Islet of Langerhans (tissue), 1 donor: Measurements from ENCODE around the gene TCEAL9.
"Not testable (repeated sequence)": the region's sequence is repeated elsewhere in the genome, so short reads cannot be mapped to it uniquely, and the experiment has no call there.

Experiments used
- FAIRE-seq: peaks from one replicate; lab custom pipeline; 2011; peaks lifted over from hg19 to GRCh38; lab: Jason Lieb, UNC

TCEAL9 gene, protein sequence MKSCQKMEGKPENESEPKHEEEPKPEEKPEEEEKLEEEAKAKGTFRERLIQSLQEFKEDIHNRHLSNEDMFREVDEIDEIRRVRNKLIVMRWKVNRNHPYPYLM

DNA sequence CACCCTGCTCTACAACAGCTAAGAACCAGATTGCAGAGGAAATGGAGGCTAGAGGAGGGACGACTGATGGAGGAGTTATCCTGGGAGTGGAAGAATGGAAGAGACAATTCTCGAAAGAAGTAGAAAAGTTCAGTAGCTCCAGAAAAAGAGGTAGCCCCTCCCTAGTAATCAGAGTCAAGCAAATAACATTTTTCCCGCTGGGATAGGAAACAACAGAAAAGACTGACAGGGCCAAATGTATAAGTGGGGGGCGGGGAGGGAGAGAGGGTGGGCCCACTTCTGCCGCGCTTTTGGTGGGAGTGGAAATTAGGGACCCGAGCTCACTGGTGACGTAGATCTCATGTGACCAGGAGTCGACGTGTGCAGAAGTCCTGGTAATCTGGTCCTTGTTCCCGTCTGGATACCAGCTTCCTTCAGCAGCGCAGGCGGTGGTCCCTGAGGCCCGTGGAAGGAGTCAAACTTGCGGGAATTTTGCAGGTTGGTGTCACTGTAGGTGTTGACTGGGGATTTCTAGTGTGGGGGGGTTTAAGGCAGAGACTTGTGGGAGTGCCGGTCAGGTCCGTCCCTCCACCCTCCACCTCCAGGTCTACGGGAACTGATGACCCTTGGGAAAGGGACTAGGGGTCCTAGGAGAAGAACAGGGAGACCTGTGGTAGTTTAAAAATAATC is at the start of gene TCEAL9:
TSS of gene TCEAL9 (plus strand) at position 377 of the 669 bp plus-strand sequence. CDS start 1,179 bp downstream, outside the sequence.
- FAIRE-seq: peak; percentile 30

DNA sequence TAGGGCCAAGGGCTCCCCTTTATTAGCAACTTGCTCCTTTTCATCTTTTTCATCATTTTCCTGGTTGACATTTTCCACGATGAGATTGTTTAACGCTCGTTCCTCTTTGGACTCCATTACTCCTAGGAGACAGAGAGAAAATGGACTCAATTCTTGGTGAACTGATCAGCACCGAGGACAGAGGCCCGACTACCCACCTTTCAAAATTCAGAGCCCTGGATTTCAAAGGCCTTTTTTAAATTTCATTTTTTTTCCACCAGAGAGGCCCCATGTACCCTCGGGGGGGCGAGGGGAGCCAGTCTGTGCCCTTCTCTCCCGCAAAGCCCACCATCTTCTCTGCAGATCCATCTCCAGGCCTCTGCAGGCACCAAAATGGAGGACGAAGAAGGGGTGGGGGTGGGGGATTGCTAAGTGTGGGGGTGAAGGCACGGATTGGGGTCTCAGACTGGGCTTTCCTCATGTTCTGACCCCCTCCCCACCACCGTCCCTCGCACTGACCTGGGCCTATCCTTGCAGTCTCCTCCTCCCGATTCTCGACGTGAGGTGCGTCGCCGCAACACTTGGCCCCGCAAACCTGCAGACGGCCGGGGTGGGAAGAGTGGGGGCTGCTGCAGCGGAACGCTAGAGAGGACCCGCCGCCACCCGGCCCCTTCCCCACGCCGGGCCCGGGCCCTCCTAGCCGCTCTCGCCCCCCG is 46.3 kb upstream of the TCEAL9 start:
- FAIRE-seq: no peak

DNA sequence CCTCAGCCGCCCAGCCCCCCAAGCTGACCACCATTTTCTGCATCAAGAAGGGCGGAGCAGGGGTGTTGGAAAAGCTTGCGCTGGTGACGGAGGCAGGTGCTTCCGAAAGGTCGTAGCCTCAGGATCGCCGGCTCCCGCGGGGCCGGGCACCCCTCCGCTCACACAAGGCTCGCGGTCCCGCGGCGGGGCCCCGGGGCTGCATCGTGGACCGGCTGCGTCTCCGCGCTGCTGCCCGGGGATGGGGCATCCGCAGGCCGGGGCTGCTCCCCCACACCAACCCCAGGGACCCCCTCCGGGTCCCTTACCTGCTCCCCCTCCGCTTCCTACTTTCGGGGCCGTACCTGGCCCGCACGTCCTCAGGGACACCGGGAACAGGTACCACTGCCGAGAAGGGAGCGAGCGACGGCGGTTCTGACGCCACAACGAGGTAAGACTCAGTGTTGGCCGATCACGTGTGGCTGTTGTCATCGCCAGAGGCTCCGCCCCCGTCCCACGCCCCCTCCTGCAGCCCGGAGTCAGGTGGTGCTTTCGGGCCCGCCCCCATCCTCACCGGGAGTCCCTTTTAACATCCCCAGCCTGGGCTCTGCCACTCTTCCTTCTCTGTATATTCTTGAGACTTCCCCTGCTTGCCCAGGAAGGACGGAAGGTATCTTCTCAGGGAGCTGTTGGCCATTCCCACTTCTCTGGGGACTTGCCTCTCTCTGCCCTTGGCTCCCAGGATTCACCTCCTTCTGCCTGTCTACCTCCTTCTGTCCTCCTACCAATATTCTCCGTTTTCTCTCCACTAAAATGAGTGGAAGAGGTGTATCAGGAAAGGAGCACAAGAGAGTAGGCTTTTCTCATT is 45.5 kb upstream of the TCEAL9 start, which contains the start of gene BEX2:
TSS of gene BEX2 (minus strand) at position 436 of the 844 bp plus-strand sequence. CDS start 1,014 bp downstream, outside the sequence.
- no peak for FAIRE-seq

DNA sequence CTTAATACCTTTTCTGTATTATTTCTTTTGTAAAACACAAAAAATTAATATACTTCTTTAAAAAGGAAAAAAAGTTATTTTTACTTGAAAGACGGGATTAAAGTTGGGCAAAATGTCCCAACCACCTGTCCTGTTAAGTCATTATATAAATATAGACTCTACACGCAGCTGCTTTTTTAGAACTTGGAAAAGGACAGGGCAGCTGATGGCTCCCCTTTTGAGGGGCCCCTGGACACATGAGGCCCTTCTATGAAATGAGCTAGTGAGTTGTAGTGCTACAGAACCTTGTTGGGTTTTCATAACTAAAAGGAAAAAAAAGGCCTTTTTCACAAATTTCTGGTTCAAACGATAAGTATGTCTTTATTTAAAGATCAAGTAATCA is 44.9 kb upstream of the TCEAL9 start:
- peak; percentile 83 for FAIRE-seq

DNA sequence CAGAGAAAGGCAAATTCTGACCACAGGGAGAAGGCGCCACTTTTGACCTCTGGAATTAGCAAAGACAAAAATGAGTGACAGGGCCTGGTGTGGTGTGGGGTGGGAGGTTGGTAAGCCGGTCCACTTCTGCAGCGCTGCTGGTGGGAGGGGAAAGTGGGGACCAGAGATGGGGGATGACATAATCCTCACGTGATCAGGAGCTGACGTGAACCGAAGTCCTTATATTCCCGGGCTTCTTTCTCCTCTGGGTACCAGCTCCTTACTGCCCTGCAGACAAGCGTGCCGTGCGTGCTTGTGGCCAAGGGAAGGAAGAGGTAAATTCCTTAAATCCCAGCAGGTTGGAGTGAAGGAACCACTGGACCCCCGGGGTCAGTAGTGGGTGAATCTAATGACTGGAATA is 26.3 kb upstream of the TCEAL9 start, which contains the start of gene TCEAL7:
TSS of gene TCEAL7 (plus strand) at position 249 of the 400 bp plus-strand sequence. CDS start 1,165 bp downstream, outside the sequence.
- no peak for FAIRE-seq

DNA sequence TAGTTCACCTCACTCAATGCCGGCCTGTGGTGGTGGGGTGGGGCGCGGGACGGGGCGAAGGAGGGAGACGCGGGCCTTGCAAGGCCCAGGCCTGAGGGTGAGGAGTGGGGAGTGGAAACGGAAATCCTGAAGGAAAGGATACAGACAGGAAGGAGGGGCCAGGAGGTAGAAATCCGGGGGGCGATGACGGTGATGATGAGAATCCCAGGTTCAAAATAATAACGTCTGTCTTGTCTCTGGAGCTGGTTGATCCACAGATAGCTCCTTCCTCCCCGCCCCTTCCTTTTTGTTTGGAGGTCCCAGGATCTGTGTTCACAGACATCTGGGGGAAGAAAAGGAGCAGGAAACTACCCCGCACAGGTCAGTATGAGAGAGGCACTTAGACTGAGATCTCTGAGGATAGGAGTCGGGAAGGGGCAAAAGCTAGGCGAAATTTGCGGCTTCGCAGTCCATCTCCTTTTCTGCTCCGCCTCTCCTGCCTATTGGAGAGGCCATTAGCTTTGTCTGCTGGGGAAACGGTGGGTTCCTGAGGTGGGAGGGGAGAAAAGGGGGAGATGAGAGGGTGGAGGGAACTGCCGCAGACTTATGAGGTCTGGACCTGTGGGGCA is 25.5 kb upstream of the TCEAL9 start:
- no peak for FAIRE-seq

DNA sequence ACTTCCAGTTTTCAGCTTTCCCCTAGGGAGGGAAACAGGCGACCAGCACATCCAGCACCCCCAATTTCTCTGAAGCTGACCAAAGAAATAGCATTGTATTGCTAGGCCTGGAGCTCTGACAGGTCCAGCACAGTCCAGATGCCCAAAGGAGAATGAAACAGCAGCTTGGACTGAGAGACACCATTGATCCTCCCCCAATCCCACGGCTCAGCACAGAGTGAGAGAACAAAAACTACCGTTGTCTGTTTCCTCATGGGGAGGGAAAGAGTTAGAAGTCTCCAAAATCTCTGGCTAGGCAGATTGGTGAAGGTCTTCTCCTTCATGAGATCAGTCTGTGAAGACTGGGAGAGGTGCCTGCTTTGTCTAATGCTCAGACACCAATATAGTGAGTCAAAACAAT is 17.6 kb upstream of the TCEAL9 start:
- FAIRE-seq: no peak

DNA sequence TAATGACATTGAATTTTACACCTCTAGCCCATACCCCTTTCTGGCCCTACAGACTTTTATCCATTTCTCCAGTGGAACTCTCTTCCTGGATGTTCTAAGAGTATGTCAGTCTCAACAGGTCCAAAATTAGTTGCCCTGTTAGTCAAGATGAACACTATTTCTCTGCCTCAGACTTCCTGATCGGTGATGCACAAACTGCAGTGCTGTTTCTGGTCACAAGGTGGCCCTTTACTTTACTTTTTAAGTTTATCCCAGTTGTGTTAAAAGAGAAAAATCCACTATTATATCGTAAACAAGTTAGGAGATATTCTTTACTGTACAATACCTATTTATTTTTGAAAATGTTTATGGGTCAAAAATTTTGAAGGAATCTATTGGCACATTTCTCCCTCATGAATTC is 13.2 kb upstream of the TCEAL9 start:
- peak; percentile 83 for FAIRE-seq

DNA sequence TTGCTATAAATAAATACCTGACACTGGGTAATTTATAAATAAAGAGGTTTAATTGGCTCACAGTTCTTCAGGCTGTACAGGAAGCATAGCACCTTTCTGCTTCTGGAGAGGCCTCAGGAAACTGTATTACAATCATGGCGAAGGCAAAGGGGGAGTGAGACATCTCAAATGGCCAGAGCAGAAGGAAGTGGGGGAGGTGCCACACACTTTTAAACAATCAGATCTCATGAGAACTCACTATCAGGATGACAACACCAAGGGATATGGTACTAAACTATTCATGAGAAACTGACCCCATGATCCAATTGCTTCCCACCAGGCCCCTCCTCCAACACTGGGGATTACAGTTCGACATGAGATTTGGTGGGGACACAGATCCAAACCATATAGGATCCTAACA is 11.7 kb upstream of the TCEAL9 start:
- no peak for FAIRE-seq

DNA sequence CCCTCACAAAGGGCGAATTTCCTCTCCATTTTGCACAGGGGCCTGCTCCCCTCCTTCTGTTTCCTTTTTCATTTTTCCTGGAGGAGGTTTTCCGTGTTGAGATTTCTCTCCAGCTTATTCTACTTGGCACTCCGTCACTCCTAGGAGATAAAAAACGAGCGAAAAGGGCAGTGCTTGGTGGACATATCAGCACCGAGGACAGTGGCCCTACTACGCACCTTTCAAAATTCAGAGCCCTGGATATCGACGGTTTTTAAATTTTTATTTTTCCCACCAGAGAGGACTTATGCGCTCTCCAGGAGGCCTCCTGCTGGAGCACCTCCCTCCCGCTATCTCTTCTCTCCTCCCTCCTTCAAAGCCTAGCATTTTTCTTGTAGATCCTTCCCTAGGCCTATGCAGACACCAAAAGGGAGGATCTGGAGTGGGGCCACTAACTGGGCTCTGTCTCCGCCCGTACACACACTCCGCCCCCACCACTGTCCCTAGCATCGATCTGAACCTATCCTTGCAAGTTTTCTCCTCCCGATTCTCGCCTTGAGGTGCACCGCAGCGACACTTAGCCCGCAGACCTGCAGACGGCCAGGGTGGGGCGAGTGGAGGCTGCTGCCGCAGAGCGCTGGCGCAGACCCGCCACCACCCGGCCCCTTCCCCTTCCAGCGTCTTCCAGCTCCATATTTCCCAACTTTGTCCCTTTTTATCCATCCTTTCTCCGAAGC is 8.5 kb upstream of the TCEAL9 start:
- no peak for FAIRE-seq

DNA sequence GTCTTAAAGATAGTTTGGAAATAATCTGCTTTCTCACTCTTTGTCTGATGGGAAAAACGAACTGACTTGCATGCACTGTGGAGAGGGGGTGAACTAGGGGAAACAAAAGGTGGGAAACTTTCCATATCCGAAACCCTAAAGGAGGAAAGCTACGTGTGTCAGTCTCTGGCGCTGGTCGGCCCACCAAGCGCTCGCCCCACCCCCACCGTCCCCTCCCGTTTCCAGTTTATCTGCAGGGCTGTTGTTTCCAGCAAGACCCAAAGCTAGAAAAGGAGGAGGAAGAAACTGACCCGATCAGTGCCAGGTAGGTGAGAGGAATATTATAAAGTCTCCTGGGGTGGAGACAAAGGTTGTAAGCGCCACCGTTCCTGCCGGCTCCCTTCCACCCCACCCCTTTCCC is 552 bp downstream of the TCEAL9 start:
- FAIRE-seq: no peak

DNA sequence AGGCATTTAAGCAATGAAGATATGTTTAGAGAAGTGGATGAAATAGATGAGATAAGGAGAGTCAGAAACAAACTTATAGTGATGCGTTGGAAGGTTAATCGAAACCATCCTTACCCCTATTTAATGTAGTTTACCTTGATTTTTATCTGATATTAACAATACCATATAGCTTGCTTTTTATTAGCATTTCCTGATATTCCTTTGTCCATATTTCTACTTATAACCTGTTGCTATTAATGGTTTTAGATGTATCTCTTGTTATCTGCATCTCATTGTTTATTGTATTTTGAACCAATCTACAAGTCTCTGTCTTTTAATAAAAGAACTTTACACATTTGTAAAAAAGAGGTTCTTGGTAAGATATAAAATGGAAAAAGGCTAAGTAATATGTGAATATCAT is 1.6 kb downstream of the TCEAL9 start:
- FAIRE-seq: no peak

DNA sequence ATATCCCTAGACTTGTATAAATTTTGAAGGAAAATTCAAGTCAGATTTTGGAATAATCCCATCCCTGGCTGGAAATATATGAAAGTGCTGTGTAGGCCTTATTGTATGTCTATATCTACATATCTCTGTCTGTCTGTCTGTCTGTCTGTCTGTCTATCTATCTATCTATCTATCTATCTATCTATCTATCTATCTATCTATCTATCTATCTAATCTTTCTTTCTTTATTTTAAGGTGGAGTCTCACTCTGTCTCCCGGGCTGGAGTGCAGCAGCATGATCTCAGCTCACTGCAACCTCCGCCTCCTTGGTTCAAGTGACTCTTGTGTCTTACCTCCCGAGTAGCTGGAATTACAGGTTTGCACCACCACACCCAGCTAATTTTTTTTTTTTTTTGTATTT is 3.3 kb downstream of the TCEAL9 start:
- FAIRE-seq: not testable (repeated sequence)

DNA sequence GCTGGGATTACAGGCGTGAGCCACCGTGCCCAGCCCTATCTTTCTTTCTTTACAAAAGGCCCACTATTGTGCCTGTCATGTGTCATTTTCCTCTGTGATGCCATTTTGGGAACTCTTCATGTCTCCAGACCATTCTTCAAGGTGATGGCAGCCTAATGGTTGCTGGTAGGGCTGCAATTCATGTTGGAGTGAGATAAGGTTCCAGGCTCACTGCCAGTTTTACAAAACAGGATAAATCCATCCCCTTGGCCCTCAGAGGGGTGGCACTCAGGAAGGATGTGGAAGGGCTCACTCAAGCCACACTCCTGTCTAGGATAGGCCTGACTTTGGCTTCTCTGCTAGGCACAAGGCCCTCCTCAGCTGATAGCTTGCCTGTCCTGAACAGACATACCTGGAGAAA is 3.8 kb downstream of the TCEAL9 start:
- FAIRE-seq: no peak

DNA sequence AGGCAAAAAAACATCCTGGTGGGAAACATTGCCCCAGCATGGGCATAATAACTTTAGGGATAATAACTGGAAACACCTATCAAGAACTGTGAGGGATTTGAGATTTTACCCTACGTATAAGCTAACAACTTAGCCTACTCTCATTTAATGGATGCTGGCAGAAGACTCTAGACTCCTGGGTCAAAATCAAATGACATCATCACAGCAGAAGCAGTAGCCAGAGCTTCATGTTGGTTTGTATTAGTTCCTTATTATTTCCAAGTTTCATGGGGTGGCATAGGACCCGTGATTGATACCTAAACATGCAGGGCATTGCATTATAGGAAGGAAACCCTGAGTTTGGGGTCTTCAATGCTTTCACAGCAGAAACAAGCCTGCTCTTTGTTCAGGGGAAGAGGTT is 4.6 kb downstream of the TCEAL9 start:
- no peak for FAIRE-seq

DNA sequence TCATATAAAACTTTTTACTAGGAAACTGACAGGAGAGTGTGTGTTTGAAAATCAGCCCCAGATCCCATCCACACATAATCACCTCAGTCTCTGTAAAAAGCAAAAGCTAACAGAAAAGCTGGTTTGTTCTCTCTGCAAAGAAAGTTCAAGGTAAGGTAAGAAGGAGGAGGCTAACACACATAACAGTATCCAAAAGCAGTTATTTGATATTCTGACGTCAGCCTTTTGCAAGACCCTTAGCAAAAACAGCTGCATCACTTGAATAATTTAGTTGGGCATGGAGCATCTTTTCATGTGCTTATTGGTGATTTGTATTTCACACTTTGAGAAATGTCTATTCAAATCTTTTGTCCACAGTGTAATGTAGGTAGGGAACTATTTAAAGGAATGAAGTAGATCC is 5.5 kb downstream of the TCEAL9 start:
- no peak for FAIRE-seq

DNA sequence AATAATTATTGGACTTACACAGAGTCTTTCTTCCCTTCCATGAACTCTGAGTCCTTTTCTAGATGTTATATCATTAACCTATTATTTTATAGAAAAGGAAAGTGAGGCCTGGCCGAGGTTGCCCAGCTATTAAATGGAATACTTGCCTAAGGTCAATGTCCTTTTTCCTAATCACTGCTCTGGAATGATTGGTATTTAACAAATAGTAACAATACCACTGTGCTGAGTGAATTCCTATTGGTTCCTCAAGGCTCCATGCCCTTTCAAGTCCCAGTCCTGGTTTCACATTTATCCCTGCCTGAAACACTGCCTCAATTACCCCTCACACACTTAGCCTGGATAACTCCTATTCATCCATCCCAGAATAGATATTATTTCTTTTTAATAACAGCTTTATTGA is 6.2 kb downstream of the TCEAL9 start:
- FAIRE-seq: no peak

DNA sequence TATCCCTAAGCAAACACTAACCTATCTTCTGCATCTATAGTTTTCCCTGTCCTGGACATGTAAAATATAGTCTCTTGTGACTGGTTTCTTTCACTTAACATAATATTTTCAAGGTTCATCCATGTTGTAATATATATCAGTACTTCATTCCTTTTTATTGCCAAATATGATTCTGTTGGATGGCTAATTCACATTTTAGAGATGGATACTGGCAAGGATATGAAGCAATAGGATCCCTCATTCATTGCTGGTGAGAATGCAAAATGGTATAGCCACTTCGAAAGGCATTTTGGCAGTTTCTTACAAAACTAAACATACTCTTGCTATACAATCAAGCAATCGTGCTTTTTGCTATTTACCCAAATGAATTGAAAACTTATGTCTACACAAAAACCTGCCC is 6.7 kb downstream of the TCEAL9 start:
- no peak for FAIRE-seq

DNA sequence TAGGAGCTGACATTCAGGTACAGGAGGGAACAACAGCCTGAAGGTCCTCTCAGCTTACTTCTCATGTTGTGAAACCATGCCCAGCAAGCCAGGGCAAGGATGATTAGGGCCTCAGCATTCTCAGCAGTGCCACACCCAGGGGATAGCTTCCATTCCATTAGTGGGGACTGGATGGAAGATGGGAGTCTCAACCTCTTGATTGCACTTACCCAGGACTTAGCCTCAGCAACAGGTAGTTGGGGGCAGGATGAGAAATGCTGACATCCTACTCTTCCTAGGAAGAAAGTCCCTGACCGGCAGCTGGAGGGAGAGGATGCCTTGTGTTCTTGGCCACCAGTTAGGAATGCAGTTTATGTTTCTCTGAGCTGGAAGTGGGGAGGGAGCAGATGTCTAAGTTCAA is 11.2 kb downstream of the TCEAL9 start:
- FAIRE-seq: no peak

DNA sequence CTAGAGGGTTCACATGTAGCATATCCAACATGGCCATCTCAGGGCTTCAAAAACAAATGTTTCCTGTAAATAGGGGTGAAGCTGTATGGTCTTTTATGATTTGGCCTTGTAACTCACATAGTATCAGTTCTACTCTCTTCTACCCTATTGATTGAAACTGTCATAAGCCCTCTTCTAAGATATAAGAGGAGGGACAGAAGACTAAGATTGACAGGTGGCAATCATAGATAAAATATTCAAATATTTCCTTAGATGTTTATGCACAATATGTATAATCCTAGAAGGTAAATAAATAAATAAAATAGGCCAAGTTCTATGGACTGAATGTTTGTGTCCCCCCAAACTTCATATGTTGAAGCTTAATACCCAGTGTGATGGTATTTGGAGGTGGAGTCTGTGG is 13.2 kb downstream of the TCEAL9 start:
- FAIRE-seq: no peak

DNA sequence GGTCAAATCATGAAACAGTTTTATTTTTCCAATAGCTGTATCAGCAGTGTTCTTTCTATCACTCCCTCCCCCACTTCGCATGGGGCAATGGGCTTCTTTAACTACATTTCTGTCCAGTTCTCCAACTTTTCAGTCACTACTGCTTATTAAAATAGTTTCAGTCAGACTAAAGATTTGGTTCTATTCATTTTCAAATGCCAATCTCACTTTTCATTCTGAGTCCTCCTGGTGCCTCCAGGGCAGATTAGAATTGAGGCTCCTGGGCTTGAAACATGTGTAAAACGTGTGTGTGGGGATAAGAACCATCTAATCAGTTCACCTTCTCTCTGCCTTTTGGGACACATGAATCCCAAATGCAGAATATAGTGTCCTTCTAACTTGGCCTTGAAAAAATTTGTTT is 16.6 kb downstream of the TCEAL9 start:
- FAIRE-seq: no peak

DNA sequence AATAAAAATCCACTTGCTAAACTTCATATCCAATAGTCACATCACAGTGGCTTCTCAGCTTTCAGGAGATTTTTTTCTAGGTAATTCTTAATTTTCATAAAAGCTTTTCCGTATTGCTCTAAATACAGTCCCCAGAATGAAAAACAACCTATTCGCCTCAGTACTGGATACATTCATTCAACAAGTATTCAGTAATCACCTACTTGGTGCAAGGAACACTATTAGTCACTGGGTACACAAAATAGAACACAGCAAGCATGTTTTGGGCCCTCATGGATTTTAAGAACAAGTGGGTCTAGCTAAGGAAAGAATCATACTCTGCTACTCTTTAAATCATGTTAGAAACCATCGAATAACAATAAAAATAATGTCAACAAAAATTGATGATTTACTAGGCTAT is 17.3 kb downstream of the TCEAL9 start:
- FAIRE-seq: no peak
